ENCODE results near the gene MOCOS.
"Not testable (repeated sequence)": the region's sequence is repeated elsewhere in the genome, so short reads cannot be mapped to it uniquely, and the experiment has no call there.

The MOCOS gene

GRCh38 chr18:36187193-36187825, at the start of gene MOCOS:
MOCOS (plus strand) TSS chr18:36187497; CDS start chr18:36187540, 43 bp downstream.
- in situ Hi-C loops (cut with HindIII; ENCODE audit: low pct_ligation_motif_present, low pct_unique_long_range_greater_than_20kb, low sequenced_read_pairs): no loop called here
- peak; percentile 71 for DNase-seq

GRCh38 chr18:36139245-36139644, 48.1 kb upstream of the MOCOS start:
- no peak for DNase-seq
- in situ Hi-C loops (cut with HindIII; ENCODE audit: low pct_ligation_motif_present, low pct_unique_long_range_greater_than_20kb, low sequenced_read_pairs): no loop called here

DNA sequence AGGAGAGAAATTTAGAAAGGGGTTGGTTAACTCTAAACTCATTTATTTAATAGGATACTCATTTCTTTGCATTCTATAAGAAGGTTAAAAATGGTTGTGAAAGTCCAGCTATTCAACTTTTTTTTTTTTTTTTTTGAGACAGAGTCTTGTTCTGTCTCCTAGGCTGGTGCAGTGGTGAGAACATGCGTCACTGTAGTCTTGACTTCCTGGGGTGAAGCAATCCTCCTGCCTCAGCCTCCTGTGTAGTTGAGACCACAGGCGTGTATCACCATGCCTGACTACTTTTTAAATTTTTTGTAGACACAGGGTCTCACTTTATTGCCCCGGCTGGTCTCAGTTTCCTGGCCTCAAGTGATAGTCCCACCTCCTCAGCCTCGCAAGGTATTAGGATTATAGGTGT, 45.7 kb upstream of the MOCOS start:
- DNase-seq: no peak
- in situ Hi-C loops (cut with HindIII; ENCODE audit: low pct_ligation_motif_present, low pct_unique_long_range_greater_than_20kb, low sequenced_read_pairs): no loop called here

DNA sequence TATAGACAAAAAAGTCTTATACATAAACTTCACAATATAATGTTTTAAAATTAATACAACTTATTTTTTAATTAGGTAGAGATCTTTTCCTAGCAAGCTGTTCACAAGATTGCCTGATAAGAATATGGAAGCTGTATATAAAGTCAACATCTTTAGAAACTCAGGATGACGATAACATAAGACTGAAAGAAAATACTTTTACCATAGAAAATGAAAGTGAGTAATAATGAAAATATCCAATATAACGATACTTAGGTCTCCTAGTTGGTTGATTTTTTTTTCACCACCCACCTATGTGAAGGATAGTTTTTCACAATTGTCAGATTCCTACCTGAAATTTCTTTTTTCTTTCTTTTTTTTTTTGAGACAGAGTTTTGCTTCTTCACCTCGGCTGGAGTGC, 44.5 kb upstream of the MOCOS start:
- in situ Hi-C loops (cut with HindIII; ENCODE audit: low pct_ligation_motif_present, low pct_unique_long_range_greater_than_20kb, low sequenced_read_pairs): no loop called here

DNA sequence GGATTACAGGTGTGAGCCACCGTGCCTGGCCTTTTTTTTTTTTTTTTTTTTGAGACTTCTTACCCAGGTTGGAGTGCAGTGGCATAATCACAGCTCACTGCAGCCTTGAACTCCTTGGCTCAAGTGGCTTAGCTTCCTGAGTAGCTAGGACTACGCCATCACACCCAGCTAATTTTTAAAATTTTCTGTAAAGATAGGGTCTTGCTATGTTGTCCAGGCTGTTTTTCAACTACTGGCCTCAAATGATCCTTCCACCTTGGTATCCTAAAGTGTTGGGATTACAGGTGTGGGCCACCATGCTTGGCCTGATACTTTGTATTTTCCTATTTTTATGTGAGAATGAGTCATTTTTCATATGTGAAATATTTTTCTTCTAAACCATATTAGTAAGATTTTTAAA, 43.9 kb upstream of the MOCOS start:
- in situ Hi-C loops (cut with HindIII; ENCODE audit: low pct_ligation_motif_present, low pct_unique_long_range_greater_than_20kb, low sequenced_read_pairs): no loop called here
- no peak for DNase-seq

More for the DNA sequence above, 44.5 kb upstream of the MOCOS start:
- no peak for DNase-seq

GRCh38 chr18:36149514-36150289, 37.6 kb upstream of the MOCOS start:
- no peak for DNase-seq
- in situ Hi-C loops (cut with HindIII; ENCODE audit: low pct_ligation_motif_present, low pct_unique_long_range_greater_than_20kb, low sequenced_read_pairs): no loop called here

DNA sequence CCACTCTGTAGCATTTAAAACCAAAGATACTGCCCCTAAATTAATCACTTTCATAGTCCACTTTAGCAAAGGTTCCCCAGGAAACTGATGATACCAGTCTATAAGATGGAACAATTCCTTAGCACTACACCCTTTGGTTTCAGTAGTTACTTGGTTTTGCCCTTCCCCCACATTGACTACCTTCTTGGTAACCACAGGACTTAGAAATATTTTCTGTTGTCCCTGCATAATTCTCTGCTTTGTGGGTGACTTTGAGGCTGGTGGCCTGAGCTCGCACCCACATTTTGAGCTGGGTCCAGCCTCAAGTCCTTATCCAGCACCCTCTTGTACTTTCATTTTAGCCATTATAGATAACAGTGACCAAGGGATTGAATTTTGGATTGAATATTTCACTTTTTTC, 34.5 kb upstream of the MOCOS start:
- DNase-seq: peak; percentile 63
- in situ Hi-C loops (cut with HindIII; ENCODE audit: low pct_ligation_motif_present, low pct_unique_long_range_greater_than_20kb, low sequenced_read_pairs): no loop called here

DNA sequence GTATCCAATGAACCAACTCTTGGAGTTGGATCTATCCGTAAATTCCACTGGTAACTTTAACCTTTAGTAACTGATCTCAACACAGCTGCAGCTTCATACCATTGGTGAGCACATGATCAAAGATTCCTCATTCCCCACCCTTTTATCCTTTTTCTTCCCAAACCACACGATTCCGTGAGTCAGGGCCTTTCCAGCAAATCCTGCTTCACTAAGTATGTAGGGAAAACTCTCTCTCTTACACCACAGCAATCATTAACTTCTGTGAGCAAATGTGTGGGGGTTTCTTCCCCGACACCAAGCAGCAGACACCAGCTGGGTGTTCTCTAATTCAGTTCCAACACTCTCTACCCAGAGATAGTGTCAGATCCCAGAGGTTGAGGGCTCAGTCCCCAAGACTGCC, 34.1 kb upstream of the MOCOS start:
- peak; percentile 97 for DNase-seq
- in situ Hi-C loops (cut with HindIII; ENCODE audit: low pct_ligation_motif_present, low pct_unique_long_range_greater_than_20kb, low sequenced_read_pairs): no loop called here

DNA sequence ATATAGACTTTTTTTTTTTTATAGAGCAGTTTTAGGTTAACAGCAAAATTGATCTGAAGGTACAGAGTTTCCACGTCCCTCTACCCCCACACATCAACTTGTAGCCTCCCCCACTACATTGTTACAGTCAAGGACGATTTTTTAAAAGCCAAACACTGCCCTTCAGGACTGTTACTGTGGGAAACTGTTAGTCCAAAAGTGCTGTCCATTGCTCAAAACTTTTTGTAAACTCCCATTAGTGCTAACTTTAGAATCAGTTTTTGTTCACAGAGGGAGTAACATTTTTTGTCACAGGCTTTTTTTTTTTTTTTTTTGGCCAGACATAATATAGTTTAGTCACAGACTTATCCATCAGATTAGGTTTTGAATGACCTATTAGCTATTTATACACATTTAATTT, 33.5 kb upstream of the MOCOS start:
- DNase-seq: no peak
- in situ Hi-C loops (cut with HindIII; ENCODE audit: low pct_ligation_motif_present, low pct_unique_long_range_greater_than_20kb, low sequenced_read_pairs): no loop called here

DNA sequence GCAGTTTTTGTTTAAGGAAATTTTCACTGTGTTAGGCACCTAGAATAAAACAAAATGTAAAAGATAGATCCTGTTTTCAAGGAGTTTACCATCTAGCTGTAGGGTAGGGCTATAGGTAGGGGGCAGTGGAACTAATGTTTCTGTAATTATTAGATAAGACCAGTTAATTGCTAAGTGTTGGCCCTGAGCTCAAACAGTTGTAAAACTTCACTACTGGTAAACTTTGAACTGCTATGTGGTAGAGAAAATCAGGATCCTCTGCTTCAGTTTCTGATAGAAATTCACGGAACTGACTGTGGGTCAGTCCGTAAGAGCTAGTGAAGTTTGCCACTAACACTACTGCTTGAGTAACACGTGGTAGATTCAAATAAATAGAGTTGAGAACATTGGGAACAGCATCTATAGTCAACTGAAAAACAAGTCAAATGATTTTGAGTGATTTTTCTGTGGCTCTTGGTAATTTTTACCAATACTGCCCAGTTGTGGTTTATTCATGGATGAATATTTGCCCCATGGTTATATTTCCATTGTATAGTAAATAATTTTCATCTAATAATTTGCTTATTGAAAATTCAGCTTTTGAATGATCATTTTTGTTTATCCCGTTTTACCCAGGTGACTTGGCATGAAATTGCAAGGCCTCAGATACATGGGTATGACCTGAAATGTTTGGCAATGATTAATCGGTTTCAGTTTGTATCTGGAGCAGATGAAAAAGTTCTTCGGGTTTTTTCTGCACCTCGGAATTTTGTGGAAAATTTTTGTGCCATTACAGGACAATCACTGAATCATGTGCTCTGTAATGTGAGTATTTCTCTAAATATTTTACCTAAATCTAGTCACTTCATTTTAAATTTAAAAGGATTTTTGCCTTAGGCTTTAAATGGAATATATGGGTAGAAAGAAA, 31.2 kb upstream of the MOCOS start:
- in situ Hi-C loops (cut with HindIII; ENCODE audit: low pct_ligation_motif_present, low pct_unique_long_range_greater_than_20kb, low sequenced_read_pairs): no loop called here

DNA sequence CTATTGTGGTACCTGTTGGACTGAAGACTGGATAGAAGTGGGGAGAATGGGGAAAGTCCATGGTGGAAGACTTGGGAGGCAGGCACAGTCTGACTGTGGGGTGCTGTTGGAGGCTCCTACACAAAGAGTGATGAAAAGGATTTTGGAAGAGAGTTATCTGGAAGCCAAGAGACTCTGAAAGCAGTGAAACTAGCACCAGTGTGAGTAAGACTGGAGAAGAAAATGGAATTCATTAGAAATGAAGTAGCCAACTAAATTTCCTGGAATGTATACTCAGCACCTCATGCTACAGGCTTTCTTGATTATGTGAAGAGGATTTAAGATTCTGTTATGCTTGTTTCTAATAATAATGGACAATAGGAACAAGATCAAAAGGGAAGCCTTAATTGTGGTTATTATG, 29.9 kb upstream of the MOCOS start:
- no peak for DNase-seq
- in situ Hi-C loops (cut with HindIII; ENCODE audit: low pct_ligation_motif_present, low pct_unique_long_range_greater_than_20kb, low sequenced_read_pairs): no loop called here

More for the DNA sequence above, 31.2 kb upstream of the MOCOS start:
- peak; percentile 69 for DNase-seq

GRCh38 chr18:36158266-36158867, 28.9 kb upstream of the MOCOS start:
- DNase-seq: peak; percentile 55
- in situ Hi-C loops (cut with HindIII; ENCODE audit: low pct_ligation_motif_present, low pct_unique_long_range_greater_than_20kb, low sequenced_read_pairs): no loop called here

DNA sequence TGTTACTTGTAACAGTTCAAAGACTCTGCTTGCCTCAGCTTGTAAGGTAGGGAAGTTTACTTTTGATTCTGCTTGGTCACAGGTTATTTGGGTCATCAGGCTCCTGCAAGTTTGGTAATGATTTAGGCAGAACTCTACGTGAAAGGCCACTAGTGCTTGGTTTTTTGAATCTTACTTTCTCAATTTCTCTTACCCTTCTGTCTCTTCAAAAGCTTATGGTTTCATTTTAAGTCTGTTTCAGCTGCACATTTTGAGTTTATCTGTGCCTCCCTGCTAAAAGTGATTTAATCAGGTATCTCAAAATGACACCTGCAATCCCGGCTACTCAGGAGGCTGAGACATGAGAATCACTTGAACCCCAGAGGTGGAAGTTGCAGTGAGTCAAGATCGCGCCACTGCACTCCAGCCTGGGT, 26.3 kb upstream of the MOCOS start:
- no peak for DNase-seq
- in situ Hi-C loops (cut with HindIII; ENCODE audit: low pct_ligation_motif_present, low pct_unique_long_range_greater_than_20kb, low sequenced_read_pairs): no loop called here

DNA sequence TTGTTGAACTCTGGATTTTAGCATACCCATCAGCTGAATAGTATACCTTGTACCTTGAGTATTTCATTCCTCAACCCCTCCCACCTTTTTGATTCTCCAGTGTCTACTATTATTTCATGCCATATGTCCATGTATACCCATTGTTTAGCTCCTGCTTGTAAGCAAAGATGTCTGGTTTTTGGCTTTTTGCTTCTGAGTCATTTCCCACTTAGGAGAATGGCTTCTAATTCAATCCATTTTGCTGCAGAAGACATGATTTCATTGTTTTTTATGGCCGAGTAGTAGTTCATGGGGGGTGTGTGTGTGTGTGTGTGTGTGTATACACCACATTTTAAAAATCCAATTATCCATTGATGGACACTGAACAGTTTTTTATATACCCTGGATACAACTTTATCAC, 24.3 kb upstream of the MOCOS start:
- in situ Hi-C loops (cut with HindIII; ENCODE audit: low pct_ligation_motif_present, low pct_unique_long_range_greater_than_20kb, low sequenced_read_pairs): no loop called here
- no peak for DNase-seq

DNA sequence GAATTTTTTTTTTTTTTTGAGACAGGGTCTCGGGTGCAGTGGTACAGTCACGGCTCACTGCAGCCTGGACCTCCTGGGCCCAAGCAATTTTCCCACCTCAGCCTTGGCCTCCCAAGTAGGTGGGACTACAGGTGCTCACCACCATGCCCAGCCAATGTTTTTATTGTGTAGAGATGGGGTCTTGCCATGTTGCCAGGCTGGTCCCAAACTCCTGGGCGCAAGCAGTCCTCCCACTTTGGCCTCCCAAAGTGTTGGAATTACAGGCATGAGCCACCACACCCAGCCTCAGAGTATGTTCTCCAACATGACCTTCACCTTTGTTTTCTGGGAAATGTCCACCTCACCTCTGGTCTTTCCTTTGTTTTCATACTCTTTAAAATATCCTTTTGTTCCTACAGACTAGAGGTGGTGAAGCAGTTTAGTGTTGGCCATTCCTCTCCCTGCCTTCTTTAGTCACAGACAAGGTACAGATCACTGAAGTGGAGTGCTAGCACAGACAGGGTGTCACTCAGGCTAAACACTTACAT, 19.5 kb upstream of the MOCOS start:
- in situ Hi-C loops (cut with HindIII; ENCODE audit: low pct_ligation_motif_present, low pct_unique_long_range_greater_than_20kb, low sequenced_read_pairs): no loop called here
- no peak for DNase-seq

GRCh38 chr18:36168296-36168695, 19.0 kb upstream of the MOCOS start:
- not testable (repeated sequence) for DNase-seq

DNA sequence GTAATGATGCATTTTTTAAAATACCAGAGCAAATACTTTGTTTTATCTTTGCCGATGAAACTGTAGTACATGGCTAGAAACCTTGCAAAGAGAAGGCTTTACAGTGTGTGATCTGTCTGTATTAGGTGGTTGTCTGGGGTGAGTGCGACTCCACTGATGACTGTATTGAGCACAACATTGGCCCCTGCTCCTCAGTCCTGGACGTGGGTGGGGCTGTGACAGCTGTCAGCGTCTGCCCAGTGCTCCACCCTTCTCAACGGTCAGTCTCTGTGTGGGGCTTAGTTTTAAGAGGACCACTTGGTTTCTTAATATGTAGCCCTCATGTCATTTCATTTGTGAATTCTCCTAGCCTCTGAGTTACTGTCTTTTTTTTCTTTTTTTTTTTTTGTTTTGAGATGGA, 17.4 kb upstream of the MOCOS start:
- in situ Hi-C loops (cut with HindIII; ENCODE audit: low pct_ligation_motif_present, low pct_unique_long_range_greater_than_20kb, low sequenced_read_pairs): no loop called here
- DNase-seq: no peak

More at GRCh38 chr18:36168296-36168695, 19.0 kb upstream of the MOCOS start:
- in situ Hi-C loops (cut with HindIII; ENCODE audit: low pct_ligation_motif_present, low pct_unique_long_range_greater_than_20kb, low sequenced_read_pairs): not testable (repeated sequence)

GRCh38 chr18:36175481-36175880, 11.8 kb upstream of the MOCOS start:
- in situ Hi-C loops (cut with HindIII; ENCODE audit: low pct_ligation_motif_present, low pct_unique_long_range_greater_than_20kb, low sequenced_read_pairs): no loop called here
- DNase-seq: no peak

GRCh38 chr18:36176177-36176584, 11.1 kb upstream of the MOCOS start:
- DNase-seq: no peak
- in situ Hi-C loops (cut with HindIII; ENCODE audit: low pct_ligation_motif_present, low pct_unique_long_range_greater_than_20kb, low sequenced_read_pairs): no loop called here
